Caco-2 (cell line): ENCODE results near the gene DTWD2. TPM values are rescaled to one million over a fixed set of nuclear protein-coding genes. Genes with fewer than 3 reads are reported as not detected.

Source experiments
- BruUV-seq: library from RNA; stranded (reverse); fragments of 400-500 nt; replicated peaks from 2 replicates; lab custom pipeline; 2021; lab: Mats Ljungman, UMichigan
- CTCF ChIA-PET: fragments of 300-600 bp; sonication (Branson Sonifier 250); formaldehyde crosslinking; loops from one replicate; lab custom pipeline; 2022; ENCODE audit warnings: antibody characterized with exemption; lab: Charles Lee
- POLR2A ChIA-PET: fragments of 300-600 bp; sonication (Branson Sonifier 250); formaldehyde crosslinking; loops from one replicate; lab custom pipeline; 2022; ENCODE audit warnings: antibody characterized with exemption; lab: Charles Lee
- DNase-seq, 2 experiments: peaks; one replicate each; pipeline versions ENCODE4 v3.0.0 to v3.0.0-alpha.2; 2020 to 2022
- H3K27me3 ChIP-seq: replicated peaks from 2 replicates; pipeline ENCODE4 v1.6.0; 2011; ENCODE audit warnings: low read length; ENCODE audit not compliant: control insufficient read depth, insufficient read depth
- H3K36me3 ChIP-seq: 2 replicates; pipeline ENCODE4 v1.5.1; 2011; ENCODE audit warnings: low read length; ENCODE audit not compliant: control insufficient read depth, insufficient read depth
- H3K4me1 ChIP-seq: fragments of 250-450 bp; sonication (Bioruptor Pico); 2 replicates; pipeline ENCODE4 v1.5.1; 2020; ENCODE audit warnings: mild to moderate bottlenecking
- H3K4me3 ChIP-seq: 2 replicates; pipeline ENCODE4 v1.5.1; 2011; ENCODE audit warnings: low read depth, mild to moderate bottlenecking, control low read depth, low read length
- H3K9me3 ChIP-seq: fragments of 250-450 bp; sonication (Bioruptor Pico); 2 replicates; pipeline ENCODE4 v1.5.1; 2020; ENCODE audit warnings: mild to moderate bottlenecking, moderate library complexity
- H3K27ac Mint-ChIP-seq: one replicate; pipeline ENCODE4 v1.8.0; 2022; ENCODE audit warnings: mixed read lengths; ENCODE audit not compliant: unreplicated experiment
- H3K27me3 Mint-ChIP-seq: one replicate; pipeline ENCODE4 v1.8.0; 2022; ENCODE audit warnings: mixed read lengths; ENCODE audit not compliant: insufficient read depth, unreplicated experiment
- H3K36me3 Mint-ChIP-seq: one replicate; pipeline ENCODE4 v1.8.0; 2022; ENCODE audit warnings: mild to moderate bottlenecking, mixed read lengths; ENCODE audit not compliant: insufficient read depth, unreplicated experiment
- H3K4me1 Mint-ChIP-seq: one replicate; pipeline ENCODE4 v1.8.0; 2022; ENCODE audit warnings: low read depth, mixed read lengths; ENCODE audit not compliant: unreplicated experiment
- H3K4me3 Mint-ChIP-seq: one replicate; pipeline ENCODE4 v1.8.0; 2022; ENCODE audit warnings: mild to moderate bottlenecking, moderate library complexity, mixed read lengths; ENCODE audit not compliant: unreplicated experiment
- H3K9me3 Mint-ChIP-seq: one replicate; pipeline ENCODE4 v1.8.0; 2022; ENCODE audit warnings: mixed read lengths; ENCODE audit not compliant: unreplicated experiment
- CTCF ChIP-seq, 2 experiments: fragments of 200-600 bp in 1 of 2; IDR thresholded peaks; 1 replicate in 1 of 2; 2 replicates in 1 of 2; pipeline versions ENCODE4 v1.5.1 to v1.8.0; 2011 to 2022; ENCODE audit warnings: antibody characterized with exemption in 1 of 2, control low read depth in 1 of 2, inconsistent platforms in 1 of 2, low read depth in 1 of 2, low read length in 1 of 2, mild to moderate bottlenecking in 1 of 2, moderate library complexity in 1 of 2; ENCODE audit not compliant: insufficient read depth in 1 of 2, severe bottlenecking in 1 of 2, unreplicated experiment in 1 of 2
- intact Hi-C: fragments of 100-400 bp; cut with micrococcal nuclease; formaldehyde crosslinking; loops from one replicate; pipeline ENCODE4 v1.10.0; 2022; ENCODE audit not compliant: unreplicated experiment
- total RNA-seq: library from RNA; stranded (reverse); gene quantifications from 2 replicates; pipeline ENCODE4 v1.2.3, GENCODE V29; 2022

The DTWD2 gene
- total RNA-seq, 1 experiment from 2014 or later, result 5.6 TPM

- Mint-ChIP-seq H3K4me1 (peaks cover 14% of the 10 kb centered on the region), H3K27ac (no peak overlapping the region), H3K9me3 (no peaks in the 10 kb centered on the region), H3K36me3 (no peaks in the 10 kb centered on the region), H3K27me3 (no peaks in the 10 kb centered on the region), H3K4me3 (no peak overlapping the region)
- BruUV-seq, result no TSS peak
- intact Hi-C loops, result loop anchor here (5.0 kb wide), 1 partner anchor 333 kb away; no protein-coding TSS in a partner anchor
- POLR2A ChIA-PET, result no interaction called here
- Histone ChIP-seq H3K36me3 (no peaks in the 10 kb centered on the region), H3K4me1 (peaks cover 23% of the 10 kb centered on the region), H3K4me3 (no peak overlapping the region), H3K27me3 (no peaks in the 10 kb centered on the region), H3K9me3 (no peaks in the 10 kb centered on the region; the same call in 1 of the 2 replicates)
- no peak for DNase-seq
- no peak for TF ChIP-seq CTCF (IDR thresholded peaks at IDR 0.05; ENCODE audit: insufficient read depth in 1 of 2, low read depth in 1 of 2, low read length in 1 of 2, severe bottlenecking in 1 of 2, unreplicated experiment in 1 of 2)
- CTCF ChIA-PET, result no interaction called here
Measured at GRCh38 chr5:118984602-118985001, 3.7 kb downstream of the DTWD2 start.

- H3K27me3 Mint-ChIP-seq, result no peaks in the 10 kb centered on the region
- BruUV-seq, result no TSS peak
- Histone ChIP-seq H3K4me3 (no peak overlapping the region), H3K36me3 (no peaks in the 10 kb centered on the region), H3K27me3 (no peaks in the 10 kb centered on the region), H3K4me1 (peaks cover 12% of the 10 kb centered on the region), H3K9me3 (no peaks in the 10 kb centered on the region; the same call in 1 of the 2 replicates)
- no peak overlapping the region for H3K27ac Mint-ChIP-seq
- peaks cover 10% of the 10 kb centered on the region for H3K9me3 Mint-ChIP-seq
- no peak for TF ChIP-seq CTCF (IDR thresholded peaks at IDR 0.05; ENCODE audit: insufficient read depth in 1 of 2, low read depth in 1 of 2, low read length in 1 of 2, severe bottlenecking in 1 of 2, unreplicated experiment in 1 of 2)
- DNase-seq, result no peak
- no peaks in the 10 kb centered on the region for H3K36me3 Mint-ChIP-seq
- no peak overlapping the region for H3K4me3 Mint-ChIP-seq
- ChIA-PET POLR2A (no interaction called here), CTCF (no interaction called here)
- H3K4me1 Mint-ChIP-seq, result peaks cover 9% of the 10 kb centered on the region
- intact Hi-C loops, result no loop called here
Measured at GRCh38 chr5:118981783-118982182, 6.6 kb downstream of the DTWD2 start.

GRCh38 chr5:118980438-118980837 lies 7.9 kb downstream of the DTWD2 start:
- intact Hi-C loops, result no loop called here
- no peak for DNase-seq
- Histone ChIP-seq H3K27me3 (no peaks in the 10 kb centered on the region), H3K4me3 (no peak overlapping the region), H3K36me3 (no peaks in the 10 kb centered on the region), H3K9me3 (no peaks in the 10 kb centered on the region; the same call in 1 of the 2 replicates), H3K4me1 (peaks cover 12% of the 10 kb centered on the region)
- ChIA-PET POLR2A (interaction anchor here (0.6 kb wide), 1 partner anchor 91 kb away, joined by 5 read pairs; the partner anchor contains the start of gene DMXL1), CTCF (no interaction called here)
- Mint-ChIP-seq H3K4me1 (peaks cover 8% of the 10 kb centered on the region), H3K36me3 (no peaks in the 10 kb centered on the region), H3K27me3 (no peaks in the 10 kb centered on the region), H3K9me3 (peaks cover 23% of the 10 kb centered on the region), H3K27ac (no peak overlapping the region), H3K4me3 (no peak overlapping the region)
- TF ChIP-seq CTCF (IDR thresholded peaks at IDR 0.05; ENCODE audit: insufficient read depth in 1 of 2, low read depth in 1 of 2, low read length in 1 of 2, severe bottlenecking in 1 of 2, unreplicated experiment in 1 of 2), result no peak
- BruUV-seq, result no TSS peak
